ENCODE measurements around the gene PCCA.

Gene PCCA

GRCh38 chr13:100534911-100535310 is 446.0 kb downstream of the PCCA start:
- H3K4me2 ChIP-seq (ENCODE audit: low read length) = no peak overlapping the region
- H2AFZ ChIP-seq (ENCODE audit: insufficient read depth, low read length, poor library complexity) = no peak overlapping the region
- no peak overlapping the region for H3K18ac ChIP-seq (ENCODE audit: low read length)
- peaks cover 2 to 3% of the 10 kb centered on the region in 2 experiments for H3K36me3 ChIP-seq (ENCODE audit: control insufficient read depth in 1 of 2, insufficient read depth in 2 of 2, low read length in 2 of 2)
- H2BK5ac ChIP-seq (ENCODE audit: low read depth, low read length, poor library complexity) = no peak overlapping the region
- H3K9ac ChIP-seq (ENCODE audit: low read length) = no peak overlapping the region
- no peak for DNase-seq
- no peak overlapping the region for H3K4me3 ChIP-seq (ENCODE audit: low read depth, low read length)
- H2BK12ac ChIP-seq (ENCODE audit: low read length) = no peak overlapping the region
- H4K8ac ChIP-seq (ENCODE audit: low read depth, low read length) = no peak overlapping the region
- no peaks in the 10 kb centered on the region for H3K79me1 ChIP-seq (ENCODE audit: low read length)
- no peak overlapping the region for H2AK5ac ChIP-seq (ENCODE audit: low read length)
- H4K12ac ChIP-seq (ENCODE audit: low read depth, low read length) = no peak overlapping the region
- no peak overlapping the region for H3K14ac ChIP-seq (ENCODE audit: low read length)
- no peak overlapping the region for H2BK120ac ChIP-seq (ENCODE audit: insufficient read depth, low read length, poor library complexity)
- no peak overlapping the region for H4K91ac ChIP-seq (ENCODE audit: low read depth, low read length)
- no peaks in the 10 kb centered on the region for H3K4me1 ChIP-seq (ENCODE audit: control insufficient read depth in 1 of 2, insufficient read depth in 2 of 2, low read length in 2 of 2)
- peaks cover 4% of the 10 kb centered on the region for H3K9me3 ChIP-seq (ENCODE audit: insufficient read depth, low read depth, low read length)
- H3K27me3 ChIP-seq (ENCODE audit: insufficient read depth, low read length) = no peaks in the 10 kb centered on the region
- H3K27ac ChIP-seq (ENCODE audit: low read depth, low read length) = no peak overlapping the region
- H3K23ac ChIP-seq (ENCODE audit: low read length) = no peak overlapping the region
- H3K79me2 ChIP-seq (ENCODE audit: control insufficient read depth, insufficient read depth, low read length, poor library complexity) = no peaks in the 10 kb centered on the region
- H3K4ac ChIP-seq (ENCODE audit: low read depth, low read length) = no peak overlapping the region
- WGBS (ENCODE audit: extremely low coverage, insufficient coverage, insufficient read length) = no CpG with 5 or more reads among the region's 6 CpGs

GRCh38 chr13:100535426-100536135 is 446.7 kb downstream of the PCCA start:
- Histone ChIP-seq H3K9ac (ENCODE audit: low read length) (no peak overlapping the region), H3K36me3 (ENCODE audit: control insufficient read depth in 1 of 2, insufficient read depth in 2 of 2, low read length in 2 of 2) (peaks cover 2% of the 10 kb centered on the region in 2 experiments), H3K4ac (ENCODE audit: low read depth, low read length) (no peak overlapping the region), H3K18ac (ENCODE audit: low read length) (no peak overlapping the region), H3K79me1 (ENCODE audit: low read length) (no peaks in the 10 kb centered on the region), H3K4me3 (ENCODE audit: low read depth, low read length) (no peak overlapping the region), H3K27ac (ENCODE audit: low read depth, low read length) (no peak overlapping the region), H4K8ac (ENCODE audit: low read depth, low read length) (no peak overlapping the region), H3K23ac (ENCODE audit: low read length) (no peak overlapping the region), H3K9me3 (ENCODE audit: insufficient read depth, low read depth, low read length) (peaks cover 4% of the 10 kb centered on the region), H2BK12ac (ENCODE audit: low read length) (no peak overlapping the region), H2AFZ (ENCODE audit: insufficient read depth, low read length, poor library complexity) (no peak overlapping the region), H4K91ac (ENCODE audit: low read depth, low read length) (no peak overlapping the region), H2BK5ac (ENCODE audit: low read depth, low read length, poor library complexity) (no peak overlapping the region), H3K27me3 (ENCODE audit: insufficient read depth, low read length) (no peaks in the 10 kb centered on the region), H4K12ac (ENCODE audit: low read depth, low read length) (no peak overlapping the region), H2AK5ac (ENCODE audit: low read length) (no peak overlapping the region), H3K79me2 (ENCODE audit: control insufficient read depth, insufficient read depth, low read length, poor library complexity) (no peaks in the 10 kb centered on the region), H3K14ac (ENCODE audit: low read length) (no peak overlapping the region), H3K4me2 (ENCODE audit: low read length) (no peak overlapping the region), H2BK120ac (ENCODE audit: insufficient read depth, low read length, poor library complexity) (no peak overlapping the region), H3K4me1 (ENCODE audit: control insufficient read depth in 1 of 2, insufficient read depth in 2 of 2, low read length in 2 of 2) (no peaks in the 10 kb centered on the region)
- WGBS (ENCODE audit: extremely low coverage, insufficient coverage, insufficient read length) = no CpG with 5 or more reads among the region's 16 CpGs
- DNase-seq = no peak

GRCh38 chr13:100536643-100537180 is 447.8 kb downstream of the PCCA start:
- H3K18ac ChIP-seq (ENCODE audit: low read length) = no peak overlapping the region
- no peak overlapping the region for H2BK12ac ChIP-seq (ENCODE audit: low read length)
- peaks cover 2% of the 10 kb centered on the region in 2 experiments for H3K36me3 ChIP-seq (ENCODE audit: control insufficient read depth in 1 of 2, insufficient read depth in 2 of 2, low read length in 2 of 2)
- H3K9me3 ChIP-seq (ENCODE audit: insufficient read depth, low read depth, low read length) = peaks cover 4% of the 10 kb centered on the region
- no peak overlapping the region for H3K4me2 ChIP-seq (ENCODE audit: low read length)
- no peak overlapping the region for H2BK120ac ChIP-seq (ENCODE audit: insufficient read depth, low read length, poor library complexity)
- no peak overlapping the region for H3K23ac ChIP-seq (ENCODE audit: low read length)
- no peaks in the 10 kb centered on the region for H3K79me1 ChIP-seq (ENCODE audit: low read length)
- no peaks in the 10 kb centered on the region for H3K79me2 ChIP-seq (ENCODE audit: control insufficient read depth, insufficient read depth, low read length, poor library complexity)
- H3K27me3 ChIP-seq (ENCODE audit: insufficient read depth, low read length) = no peaks in the 10 kb centered on the region
- H4K91ac ChIP-seq (ENCODE audit: low read depth, low read length) = no peak overlapping the region
- H3K4ac ChIP-seq (ENCODE audit: low read depth, low read length) = no peak overlapping the region
- no peak overlapping the region for H3K9ac ChIP-seq (ENCODE audit: low read length)
- no peak overlapping the region for H3K14ac ChIP-seq (ENCODE audit: low read length)
- no peak overlapping the region for H4K12ac ChIP-seq (ENCODE audit: low read depth, low read length)
- no peak overlapping the region for H3K4me3 ChIP-seq (ENCODE audit: low read depth, low read length)
- H2AK5ac ChIP-seq (ENCODE audit: low read length) = no peak overlapping the region
- no peak overlapping the region for H2AFZ ChIP-seq (ENCODE audit: insufficient read depth, low read length, poor library complexity)
- DNase-seq = no peak
- no peak overlapping the region for H3K27ac ChIP-seq (ENCODE audit: low read depth, low read length)
- no CpG with 5 or more reads among the region's 13 CpGs for WGBS (ENCODE audit: extremely low coverage, insufficient coverage, insufficient read length)
- H4K8ac ChIP-seq (ENCODE audit: low read depth, low read length) = no peak overlapping the region
- no peaks in the 10 kb centered on the region for H3K4me1 ChIP-seq (ENCODE audit: control insufficient read depth in 1 of 2, insufficient read depth in 2 of 2, low read length in 2 of 2)
- no peak overlapping the region for H2BK5ac ChIP-seq (ENCODE audit: low read depth, low read length, poor library complexity)

- H3K23ac ChIP-seq (ENCODE audit: low read length) = no peak overlapping the region
- H2BK120ac ChIP-seq (ENCODE audit: insufficient read depth, low read length, poor library complexity) = no peak overlapping the region
- no peaks in the 10 kb centered on the region for H3K79me2 ChIP-seq (ENCODE audit: control insufficient read depth, insufficient read depth, low read length, poor library complexity)
- H3K4ac ChIP-seq (ENCODE audit: low read depth, low read length) = no peak overlapping the region
- no peak overlapping the region for H2AFZ ChIP-seq (ENCODE audit: insufficient read depth, low read length, poor library complexity)
- no CpG with 5 or more reads among the region's 9 CpGs for WGBS (ENCODE audit: extremely low coverage, insufficient coverage, insufficient read length)
- no peak for DNase-seq
- no peak overlapping the region for H3K9ac ChIP-seq (ENCODE audit: low read length)
- H2BK12ac ChIP-seq (ENCODE audit: low read length) = no peak overlapping the region
- H4K12ac ChIP-seq (ENCODE audit: low read depth, low read length) = no peak overlapping the region
- no peak overlapping the region for H3K4me2 ChIP-seq (ENCODE audit: low read length)
- H3K14ac ChIP-seq (ENCODE audit: low read length) = no peak overlapping the region
- no peak overlapping the region for H4K91ac ChIP-seq (ENCODE audit: low read depth, low read length)
- H3K27me3 ChIP-seq (ENCODE audit: insufficient read depth, low read length) = no peaks in the 10 kb centered on the region
- H3K79me1 ChIP-seq (ENCODE audit: low read length) = no peaks in the 10 kb centered on the region
- H3K4me3 ChIP-seq (ENCODE audit: low read depth, low read length) = no peak overlapping the region
- H3K36me3 ChIP-seq (ENCODE audit: control insufficient read depth in 1 of 2, insufficient read depth in 2 of 2, low read length in 2 of 2) = peaks cover 0 to 2% of the 10 kb centered on the region in 2 experiments
- H3K4me1 ChIP-seq (ENCODE audit: control insufficient read depth in 1 of 2, insufficient read depth in 2 of 2, low read length in 2 of 2) = no peaks in the 10 kb centered on the region
- no peak overlapping the region for H3K27ac ChIP-seq (ENCODE audit: low read depth, low read length)
- no peak overlapping the region for H2AK5ac ChIP-seq (ENCODE audit: low read length)
- H3K18ac ChIP-seq (ENCODE audit: low read length) = no peak overlapping the region
- H2BK5ac ChIP-seq (ENCODE audit: low read depth, low read length, poor library complexity) = no peak overlapping the region
- peaks cover 5% of the 10 kb centered on the region for H3K9me3 ChIP-seq (ENCODE audit: insufficient read depth, low read depth, low read length)
- no peak overlapping the region for H4K8ac ChIP-seq (ENCODE audit: low read depth, low read length)
These were observed 448.6 kb downstream of the PCCA start for GRCh38 chr13:100537486-100537885.
